Lower lobe of right lung (tissue), 2 donors: ENCODE data around the gene PRSS1. TPM values are rescaled to one million over a fixed set of nuclear protein-coding genes. Genes with fewer than 3 reads are reported as not detected.

Source experiments
- ATAC-seq, 2 donors: fragments of 200-7000 bp; cut with Tn5 transposase; one replicate each; pipeline ENCODE4 v1.9.1; 2020 to 2022; ENCODE audit warnings: mild to moderate bottlenecking in 2 of 2, moderate library complexity in 2 of 2
- DNase-seq: peaks from one replicate; pipeline ENCODE4 v3.0.0-alpha.2; 2020
- H3K27ac ChIP-seq: fragments of 200-600 bp; one replicate; pipeline ENCODE4 v1.8.0; 2022
- H3K27me3 ChIP-seq: fragments of 200-600 bp; one replicate; pipeline ENCODE4 v1.8.0; 2022; ENCODE audit warnings: low read depth
- H3K36me3 ChIP-seq: fragments of 200-600 bp; one replicate; pipeline ENCODE4 v1.8.0; 2022; ENCODE audit warnings: mild to moderate bottlenecking
- H3K4me1 ChIP-seq: fragments of 200-600 bp; one replicate; pipeline ENCODE4 v1.8.0; 2022
- H3K4me3 ChIP-seq: fragments of 200-600 bp; one replicate; pipeline ENCODE4 v1.8.0; 2022; ENCODE audit warnings: mild to moderate bottlenecking
- H3K9me3 ChIP-seq: fragments of 200-600 bp; one replicate; pipeline ENCODE4 v1.8.0; 2022
- intact Hi-C: fragments of 100-400 bp; cut with DNase I; formaldehyde crosslinking; loops from one replicate; pipeline ENCODE4 v1.11.0; 2022
- total RNA-seq: library from RNA; stranded (reverse); fragmentation: NEBNext Ultra II Directional; extraction: Animal tissue kit (Norgen Biotek cat#: 25700); gene quantifications from one replicate; pipeline ENCODE4 v1.2.1, GENCODE V29; 2021
- TF ChIP-seq, protein P1 (sequence below): fragments of 200-600 bp; IDR thresholded peaks from one replicate; pipeline ENCODE4 v1.8.0; 2022; ENCODE audit warnings: antibody characterized with exemption, mild to moderate bottlenecking
- donor health status: DM: no; HTN: yes; CAD: no; lungs with severe emphysema.

The PRSS1 gene
- total RNA-seq, 1 donor from 2014 or later: not detected

- H3K27me3 ChIP-seq: no peaks in the 10 kb centered on the region
- H3K4me1 ChIP-seq: no peaks in the 10 kb centered on the region
- DNase-seq (no peak), ATAC-seq (no peak)
- H3K36me3 ChIP-seq: no peaks in the 10 kb centered on the region
- H3K4me3 ChIP-seq: no peak overlapping the region
- intact Hi-C loops: no loop called here
- no peak overlapping the region for H3K27ac ChIP-seq
- TF ChIP-seq, protein P1, sequence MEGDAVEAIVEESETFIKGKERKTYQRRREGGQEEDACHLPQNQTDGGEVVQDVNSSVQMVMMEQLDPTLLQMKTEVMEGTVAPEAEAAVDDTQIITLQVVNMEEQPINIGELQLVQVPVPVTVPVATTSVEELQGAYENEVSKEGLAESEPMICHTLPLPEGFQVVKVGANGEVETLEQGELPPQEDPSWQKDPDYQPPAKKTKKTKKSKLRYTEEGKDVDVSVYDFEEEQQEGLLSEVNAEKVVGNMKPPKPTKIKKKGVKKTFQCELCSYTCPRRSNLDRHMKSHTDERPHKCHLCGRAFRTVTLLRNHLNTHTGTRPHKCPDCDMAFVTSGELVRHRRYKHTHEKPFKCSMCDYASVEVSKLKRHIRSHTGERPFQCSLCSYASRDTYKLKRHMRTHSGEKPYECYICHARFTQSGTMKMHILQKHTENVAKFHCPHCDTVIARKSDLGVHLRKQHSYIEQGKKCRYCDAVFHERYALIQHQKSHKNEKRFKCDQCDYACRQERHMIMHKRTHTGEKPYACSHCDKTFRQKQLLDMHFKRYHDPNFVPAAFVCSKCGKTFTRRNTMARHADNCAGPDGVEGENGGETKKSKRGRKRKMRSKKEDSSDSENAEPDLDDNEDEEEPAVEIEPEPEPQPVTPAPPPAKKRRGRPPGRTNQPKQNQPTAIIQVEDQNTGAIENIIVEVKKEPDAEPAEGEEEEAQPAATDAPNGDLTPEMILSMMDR: no peak
- H3K9me3 ChIP-seq: no peaks in the 10 kb centered on the region
Observed at GRCh38 chr7:142718313-142718712, 31.0 kb upstream of the PRSS1 start.

- DNase-seq (no peak), ATAC-seq (no peak)
- intact Hi-C loops: no loop called here
- Histone ChIP-seq H3K4me3 (no peak overlapping the region), H3K4me1 (no peaks in the 10 kb centered on the region), H3K36me3 (no peaks in the 10 kb centered on the region), H3K27me3 (peaks cover 3% of the 10 kb centered on the region), H3K27ac (no peak overlapping the region), H3K9me3 (no peaks in the 10 kb centered on the region)
- TF ChIP-seq, protein P1: no peak
Observed at GRCh38 chr7:142720172-142720773, 29.0 kb upstream of the PRSS1 start.

DNA sequence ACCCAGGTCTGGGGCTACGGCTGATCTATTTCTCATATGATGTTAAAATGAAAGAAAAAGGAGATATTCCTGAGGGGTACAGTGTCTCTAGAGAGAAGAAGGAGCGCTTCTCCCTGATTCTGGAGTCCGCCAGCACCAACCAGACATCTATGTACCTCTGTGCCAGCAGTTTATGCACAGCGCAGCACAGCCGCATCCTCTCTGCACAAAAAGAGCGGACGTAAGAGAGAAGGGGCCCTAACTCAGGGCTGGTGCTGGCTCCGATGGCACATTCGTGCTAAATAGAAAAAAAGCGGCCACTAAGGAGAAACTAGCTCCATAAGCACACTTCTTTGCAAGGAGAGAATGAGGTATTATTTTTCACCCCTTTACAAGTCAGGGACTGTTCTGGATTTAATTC lies 28.3 kb upstream of the PRSS1 start:
- Histone ChIP-seq H3K36me3 (no peaks in the 10 kb centered on the region), H3K27me3 (peaks cover 3% of the 10 kb centered on the region), H3K4me3 (no peak overlapping the region), H3K9me3 (no peaks in the 10 kb centered on the region), H3K27ac (no peak overlapping the region), H3K4me1 (no peaks in the 10 kb centered on the region)
- intact Hi-C loops: no loop called here
- ATAC-seq (no peak), DNase-seq (no peak)
- TF ChIP-seq, protein P1: no peak

DNA sequence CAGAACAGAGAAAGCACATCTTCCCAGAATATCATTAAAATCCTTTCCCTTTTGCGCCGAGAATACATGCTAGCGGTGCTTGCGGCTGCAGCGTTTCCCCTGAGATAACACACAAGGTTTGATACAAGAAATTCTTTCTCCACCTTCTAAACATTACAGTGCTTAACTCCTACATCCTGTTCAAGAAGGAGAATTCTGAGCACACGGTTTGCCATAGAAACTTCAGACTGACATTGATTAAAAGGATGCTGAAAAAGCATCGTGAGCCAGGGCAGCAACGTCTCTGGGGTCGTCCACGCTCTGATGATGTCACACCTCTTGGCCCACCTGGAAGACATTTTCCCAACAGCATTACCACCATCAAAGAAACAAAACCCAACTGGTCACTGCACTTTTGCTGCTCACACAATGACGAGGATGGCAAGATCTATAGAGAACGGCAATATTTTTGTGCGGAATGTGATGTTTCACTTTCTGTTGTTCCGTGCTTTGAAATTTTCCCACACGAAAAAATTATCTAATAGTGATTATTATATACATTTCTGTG lies 27.0 kb upstream of the PRSS1 start:
- no peak for DNase-seq
- no peaks in the 10 kb centered on the region for H3K36me3 ChIP-seq
- no peak for ATAC-seq
- no peaks in the 10 kb centered on the region for H3K4me1 ChIP-seq
- intact Hi-C loops: no loop called here
- H3K27ac ChIP-seq: no peak overlapping the region
- H3K4me3 ChIP-seq: no peak overlapping the region
- TF ChIP-seq, protein P1: no peak
- H3K27me3 ChIP-seq: peaks cover 7% of the 10 kb centered on the region
- H3K9me3 ChIP-seq: no peaks in the 10 kb centered on the region

GRCh38 chr7:142733271-142733670 lies 16.0 kb upstream of the PRSS1 start:
- Histone ChIP-seq H3K36me3 (no peaks in the 10 kb centered on the region), H3K27me3 (no peaks in the 10 kb centered on the region), H3K27ac (no peak overlapping the region), H3K4me1 (no peaks in the 10 kb centered on the region), H3K9me3 (no peaks in the 10 kb centered on the region), H3K4me3 (no peak overlapping the region)
- TF ChIP-seq, protein P1: no peak
- no peak for DNase-seq
- intact Hi-C loops: no loop called here
- no peak for ATAC-seq
